Measurements from ENCODE around the gene ELF2.

Gene ELF2

DNA sequence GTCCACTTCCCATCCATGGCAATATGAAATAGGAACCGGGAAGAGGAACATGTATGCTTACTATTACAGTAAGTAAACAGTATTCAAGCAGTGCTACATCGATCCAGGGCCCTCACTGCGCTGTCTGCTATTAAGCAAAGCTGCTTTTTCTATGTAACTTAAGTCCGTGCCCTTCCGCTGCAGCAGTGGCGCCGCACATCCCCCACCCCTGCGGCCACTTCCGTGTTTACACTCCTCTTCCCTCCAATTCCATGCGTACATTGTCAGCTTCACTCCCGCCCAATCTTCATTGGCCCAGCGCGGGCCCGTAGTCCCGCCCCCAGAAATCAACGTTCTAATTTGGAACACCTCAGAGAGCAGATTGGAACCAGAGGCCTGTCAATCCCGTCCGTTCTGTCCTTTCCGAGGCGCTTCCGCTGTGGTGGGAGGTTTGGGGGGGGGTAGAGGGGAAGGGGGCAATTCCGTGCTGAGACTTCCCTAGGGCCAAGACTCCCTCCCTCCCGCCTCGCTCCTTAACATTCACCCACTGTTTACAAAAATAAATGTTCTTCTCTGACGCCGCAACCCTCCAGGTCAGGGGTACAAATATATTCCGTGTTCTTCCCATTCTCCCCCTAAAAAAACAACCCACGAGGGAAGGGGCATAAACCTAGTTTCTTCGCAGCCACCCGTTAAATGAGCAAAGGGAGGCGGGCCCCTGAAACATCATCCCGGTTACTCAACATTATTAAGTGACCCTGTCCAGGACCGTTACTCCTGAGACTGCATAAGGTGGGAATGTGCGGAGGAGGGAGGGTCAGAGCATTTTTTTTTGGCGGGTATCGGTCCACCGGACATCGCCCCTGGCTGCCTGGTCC lies 94.0 kb downstream of the ELF2 start:
- Histone ChIP-seq H3K4me2 (ENCODE audit: low read length) (peak overlapping the region; percentile 99), H3K79me2 (ENCODE audit: control insufficient read depth, low read length) (peaks cover 59% of the 10 kb centered on the region), H3K27ac (ENCODE audit: low read depth, low read length) (peak overlapping the region; percentile 94), H3K36me3 (ENCODE audit: control insufficient read depth, low read length) (peaks cover 43% of the 10 kb centered on the region), H3K27me3 (ENCODE audit: control insufficient read depth, low read length) (no peaks in the 10 kb centered on the region), H3K9me3 (ENCODE audit: control insufficient read depth, insufficient read depth, low read length) (no peaks in the 10 kb centered on the region), H3K4me3 (ENCODE audit: low read length) (peak overlapping the region; percentile 95), H3K9me2 (replicated peaks; ENCODE audit: control insufficient read depth, low read length) (no peaks in the 10 kb centered on the region), H3K4me1 (ENCODE audit: control insufficient read depth, low read length) (peaks cover 52% of the 10 kb centered on the region), H4K20me1 (ENCODE audit: control insufficient read depth, insufficient read depth, low read depth, low read length) (peaks cover 29% of the 10 kb centered on the region), H3F3A (ENCODE audit: control insufficient read depth, insufficient read depth) (peaks cover 24% of the 10 kb centered on the region)
- TF ChIP-seq, protein P1, sequence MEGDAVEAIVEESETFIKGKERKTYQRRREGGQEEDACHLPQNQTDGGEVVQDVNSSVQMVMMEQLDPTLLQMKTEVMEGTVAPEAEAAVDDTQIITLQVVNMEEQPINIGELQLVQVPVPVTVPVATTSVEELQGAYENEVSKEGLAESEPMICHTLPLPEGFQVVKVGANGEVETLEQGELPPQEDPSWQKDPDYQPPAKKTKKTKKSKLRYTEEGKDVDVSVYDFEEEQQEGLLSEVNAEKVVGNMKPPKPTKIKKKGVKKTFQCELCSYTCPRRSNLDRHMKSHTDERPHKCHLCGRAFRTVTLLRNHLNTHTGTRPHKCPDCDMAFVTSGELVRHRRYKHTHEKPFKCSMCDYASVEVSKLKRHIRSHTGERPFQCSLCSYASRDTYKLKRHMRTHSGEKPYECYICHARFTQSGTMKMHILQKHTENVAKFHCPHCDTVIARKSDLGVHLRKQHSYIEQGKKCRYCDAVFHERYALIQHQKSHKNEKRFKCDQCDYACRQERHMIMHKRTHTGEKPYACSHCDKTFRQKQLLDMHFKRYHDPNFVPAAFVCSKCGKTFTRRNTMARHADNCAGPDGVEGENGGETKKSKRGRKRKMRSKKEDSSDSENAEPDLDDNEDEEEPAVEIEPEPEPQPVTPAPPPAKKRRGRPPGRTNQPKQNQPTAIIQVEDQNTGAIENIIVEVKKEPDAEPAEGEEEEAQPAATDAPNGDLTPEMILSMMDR (IDR thresholded peaks at IDR 0.05; ENCODE audit: low read depth, low read length, poor library complexity, severe bottlenecking): no peak
- no peak for TF ChIP-seq EZH2phosphoT487 (IDR thresholded peaks at IDR 0.05; ENCODE audit: borderline replicate concordance, low read length)

DNA sequence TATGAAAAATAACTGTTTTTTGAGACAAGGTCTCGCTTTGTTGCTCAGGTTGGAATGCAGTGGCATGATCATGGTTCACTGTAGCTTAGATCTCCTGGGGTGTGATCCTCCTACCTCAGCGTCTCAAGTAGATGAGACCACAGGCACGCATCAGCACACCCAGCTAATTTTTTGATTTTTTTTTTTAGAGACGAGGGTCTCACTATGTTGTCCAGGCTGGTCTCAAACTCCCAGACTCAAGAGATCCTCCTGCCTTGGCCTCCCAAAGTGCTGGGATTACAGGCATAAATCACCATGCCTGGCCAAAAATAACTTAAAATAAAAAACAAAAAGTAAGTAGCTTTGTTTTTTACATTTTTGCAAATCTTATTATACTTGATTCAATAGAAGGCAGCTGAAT lies 98.1 kb downstream of the ELF2 start:
- peaks cover 55% of the 10 kb centered on the region for H3K36me3 ChIP-seq (ENCODE audit: control insufficient read depth, low read length)
- no peak overlapping the region for H3K27ac ChIP-seq (ENCODE audit: low read depth, low read length)
- H3K9me3 ChIP-seq (ENCODE audit: control insufficient read depth, insufficient read depth, low read length): no peaks in the 10 kb centered on the region
- no peaks in the 10 kb centered on the region for H3K9me2 ChIP-seq (replicated peaks; ENCODE audit: control insufficient read depth, low read length)
- H3K4me2 ChIP-seq (ENCODE audit: low read length): peak overlapping the region; percentile 27
- H3K4me3 ChIP-seq (ENCODE audit: low read length): no peak overlapping the region
- peaks cover 98% of the 10 kb centered on the region for H3K79me2 ChIP-seq (ENCODE audit: control insufficient read depth, low read length)
- H4K20me1 ChIP-seq (ENCODE audit: control insufficient read depth, insufficient read depth, low read depth, low read length): peaks cover 35% of the 10 kb centered on the region
- H3K4me1 ChIP-seq (ENCODE audit: control insufficient read depth, low read length): peaks cover 52% of the 10 kb centered on the region
- H3K27me3 ChIP-seq (ENCODE audit: control insufficient read depth, low read length): no peaks in the 10 kb centered on the region
- TF ChIP-seq, protein P1 (IDR thresholded peaks at IDR 0.05; ENCODE audit: low read depth, low read length, poor library complexity, severe bottlenecking): no peak
- no peak for TF ChIP-seq EZH2phosphoT487 (IDR thresholded peaks at IDR 0.05; ENCODE audit: borderline replicate concordance, low read length)
- H3F3A ChIP-seq (ENCODE audit: control insufficient read depth, insufficient read depth): peaks cover 11% of the 10 kb centered on the region

DNA sequence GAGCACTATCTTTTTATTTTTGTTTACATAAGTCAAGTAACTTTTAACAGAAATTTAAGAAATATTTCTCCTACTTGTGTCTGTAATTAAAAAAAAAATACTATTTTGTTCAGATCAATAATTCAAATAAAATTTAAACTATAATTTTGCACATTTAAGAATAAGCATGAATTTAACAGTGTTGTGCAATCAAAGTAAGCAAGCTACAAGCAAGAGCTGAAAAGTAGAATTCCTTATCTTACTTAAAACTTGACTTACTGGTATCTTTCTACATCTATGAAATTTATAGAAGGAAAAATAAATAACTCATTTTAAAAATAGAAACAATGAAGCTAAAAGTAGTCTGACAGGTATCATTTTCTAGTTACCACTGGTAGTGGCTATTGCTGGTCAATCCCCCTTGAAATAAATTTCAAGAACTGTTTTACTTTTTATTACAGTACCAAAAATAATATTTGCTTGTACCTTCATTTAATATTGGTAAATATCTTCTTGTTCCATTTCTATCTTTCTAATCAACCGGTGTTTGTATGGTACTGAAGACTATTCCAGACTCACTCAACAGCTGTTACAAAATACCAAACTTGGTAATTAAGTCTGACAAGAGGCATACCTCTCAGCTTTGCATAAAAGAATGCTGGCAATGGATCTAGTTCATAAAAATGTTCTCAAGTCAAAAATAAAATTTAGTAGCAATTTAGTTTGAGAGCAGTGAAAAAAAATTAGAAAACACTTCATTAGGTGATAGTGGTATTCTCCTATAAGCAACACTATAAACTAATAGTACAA lies 99.3 kb downstream of the ELF2 start:
- no peaks in the 10 kb centered on the region for H3K9me2 ChIP-seq (replicated peaks; ENCODE audit: control insufficient read depth, low read length)
- peaks cover 52% of the 10 kb centered on the region for H3K4me1 ChIP-seq (ENCODE audit: control insufficient read depth, low read length)
- 0 out of 2 replicates have a peak overlapping the region, but pooled peaks have one; percentile 6 for H3K4me2 ChIP-seq (ENCODE audit: low read length)
- peaks cover 99% of the 10 kb centered on the region for H3K79me2 ChIP-seq (ENCODE audit: control insufficient read depth, low read length)
- no peak overlapping the region for H3K27ac ChIP-seq (ENCODE audit: low read depth, low read length)
- TF ChIP-seq, protein P1 (IDR thresholded peaks at IDR 0.05; ENCODE audit: low read depth, low read length, poor library complexity, severe bottlenecking): no peak
- TF ChIP-seq EZH2phosphoT487 (IDR thresholded peaks at IDR 0.05; ENCODE audit: borderline replicate concordance, low read length): no peak
- peaks cover 52% of the 10 kb centered on the region for H3K36me3 ChIP-seq (ENCODE audit: control insufficient read depth, low read length)
- H3K9me3 ChIP-seq (ENCODE audit: control insufficient read depth, insufficient read depth, low read length): no peaks in the 10 kb centered on the region
- peaks cover 35% of the 10 kb centered on the region for H4K20me1 ChIP-seq (ENCODE audit: control insufficient read depth, insufficient read depth, low read depth, low read length)
- no peak overlapping the region for H3K4me3 ChIP-seq (ENCODE audit: low read length)
- peaks cover 3% of the 10 kb centered on the region; the same call in 1 of the 2 replicates for H3F3A ChIP-seq (ENCODE audit: control insufficient read depth, insufficient read depth)
- H3K27me3 ChIP-seq (ENCODE audit: control insufficient read depth, low read length): no peaks in the 10 kb centered on the region
